ENCODE measurements around the gene LTBR.

DNA sequence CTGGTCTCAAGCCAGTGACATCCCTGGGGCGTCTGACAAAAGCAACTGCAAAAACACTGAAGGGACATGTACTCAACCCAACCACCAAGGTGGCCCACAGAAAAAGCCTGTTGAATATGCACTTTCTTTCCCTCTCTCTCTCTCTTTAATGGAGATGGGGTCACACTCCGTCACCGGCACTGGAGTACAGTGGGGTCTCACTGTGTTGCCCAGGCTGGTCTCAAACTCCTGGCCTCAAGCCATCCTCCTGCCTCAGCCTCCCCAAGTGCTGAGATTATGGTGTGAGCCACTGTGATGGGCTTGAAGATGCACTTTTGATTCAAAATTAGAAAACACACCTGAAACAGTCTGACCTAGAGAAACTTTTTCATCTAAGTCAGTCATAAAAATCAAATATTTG lies 53.6 kb downstream of the LTBR start:
- TF ChIP-seq POLR2A (IDR thresholded peaks at IDR 0.05; ENCODE audit: low read length) = no peak
- no peak for TF ChIP-seq GATA1 (IDR thresholded peaks at IDR 0.05; ENCODE audit: low read depth, low read length)

All from erythroblast (primary cell).